Retinal pigment epithelial cell (primary cell): Measurements from ENCODE around the gene TSPAN14.

Experiments
- DNase-seq: peaks from one replicate; pipeline ENCODE4 v3.0.0-alpha.2; 2010; ENCODE audit warnings: low read depth
- H3K4me3 ChIP-seq: 2 replicates; pipeline ENCODE4 v1.5.1; 2011; ENCODE audit warnings: mild to moderate bottlenecking, low read length, control low read depth, moderate library complexity
- CTCF ChIP-seq: conservative IDR thresholded peaks from 2 replicates; pipeline ENCODE4 v1.5.1; 2011; ENCODE audit warnings: low read depth, low read length, control low read depth, inconsistent platforms

The TSPAN14 gene

GRCh38 chr10:80485946-80486764, 32.0 kb downstream of the TSPAN14 start:
- H3K4me3 ChIP-seq, result no peak overlapping the region
- no peak for TF ChIP-seq CTCF
- DNase-seq, result no peak

- no peak for TF ChIP-seq CTCF
- DNase-seq, result no peak
- H3K4me3 ChIP-seq, result no peak overlapping the region
Observed at GRCh38 chr10:80486785-80487420, 32.8 kb downstream of the TSPAN14 start.

GRCh38 chr10:80487421-80487785, 33.3 kb downstream of the TSPAN14 start:
- no peak for TF ChIP-seq CTCF
- DNase-seq, result no peak
- H3K4me3 ChIP-seq, result no peak overlapping the region

- H3K4me3 ChIP-seq, result no peak overlapping the region
- no peak for DNase-seq
- no peak for TF ChIP-seq CTCF
Observed at GRCh38 chr10:80487791-80488538, 33.9 kb downstream of the TSPAN14 start.

- no peak overlapping the region for H3K4me3 ChIP-seq
- DNase-seq, result no peak
- no peak for TF ChIP-seq CTCF
Observed at GRCh38 chr10:80488539-80489066, 34.5 kb downstream of the TSPAN14 start.

GRCh38 chr10:80489371-80490112, 35.4 kb downstream of the TSPAN14 start:
- no peak for DNase-seq
- no peak for TF ChIP-seq CTCF
- no peak overlapping the region for H3K4me3 ChIP-seq
